LNCaP clone FGC (cell line): Measurements from ENCODE around the gene TSPAN7.

Experiments
- DNase-seq: peaks from one replicate; pipeline ENCODE4 v3.0.0-alpha.2; 2011; ENCODE audit warnings: low read depth
- H3K4me3 ChIP-seq: 2 replicates; pipeline ENCODE4 v1.5.1; 2011; ENCODE audit warnings: mild to moderate bottlenecking, low read depth, low read length, control low read depth
- CTCF ChIP-seq: IDR thresholded peaks from 2 replicates; pipeline ENCODE4 v1.5.1; 2012; ENCODE audit warnings: mild to moderate bottlenecking; ENCODE audit not compliant: control insufficient read depth, insufficient read depth; ENCODE audit errors: extremely low read depth

Gene TSPAN7

GRCh38 chrX:38563030-38563429, 1.7 kb downstream of the TSPAN7 start:
- H3K4me3 ChIP-seq, result no peak overlapping the region
- TF ChIP-seq CTCF, result no peak
- peak; percentile 13 for DNase-seq

- no peak for TF ChIP-seq CTCF
- H3K4me3 ChIP-seq, result no peak overlapping the region
- DNase-seq, result no peak
Observed at GRCh38 chrX:38570396-38570795, 9.1 kb downstream of the TSPAN7 start.

- no peak for DNase-seq
- no peak overlapping the region for H3K4me3 ChIP-seq
- TF ChIP-seq CTCF, result no peak
Observed at GRCh38 chrX:38571058-38571457, 9.7 kb downstream of the TSPAN7 start.

GRCh38 chrX:38574858-38575257, 13.5 kb downstream of the TSPAN7 start:
- no peak for DNase-seq
- H3K4me3 ChIP-seq, result no peak overlapping the region
- no peak for TF ChIP-seq CTCF

GRCh38 chrX:38575888-38576287, 14.5 kb downstream of the TSPAN7 start:
- no peak for TF ChIP-seq CTCF
- DNase-seq, result no peak
- no peak overlapping the region for H3K4me3 ChIP-seq

GRCh38 chrX:38577738-38578137, 16.4 kb downstream of the TSPAN7 start:
- no peak for TF ChIP-seq CTCF
- H3K4me3 ChIP-seq, result no peak overlapping the region
- no peak for DNase-seq

GRCh38 chrX:38578167-38578566, 16.8 kb downstream of the TSPAN7 start:
- no peak for TF ChIP-seq CTCF
- DNase-seq, result no peak
- H3K4me3 ChIP-seq, result no peak overlapping the region
